Hematopoietic multipotent progenitor cell treated with erythropoietin and hydrocortisone succinate and interleukin-3 and kit ligand, for 6 days (in vitro differentiated cells): Measurements from ENCODE around the gene SCAF11.
A peak's percentile ranks its signal among the peaks of the same experiment; 100 is the strongest.

Experiments used
- DNase-seq: peaks from one replicate; pipeline ENCODE4 v3.0.0-alpha.2; 2015

The SCAF11 gene

DNA sequence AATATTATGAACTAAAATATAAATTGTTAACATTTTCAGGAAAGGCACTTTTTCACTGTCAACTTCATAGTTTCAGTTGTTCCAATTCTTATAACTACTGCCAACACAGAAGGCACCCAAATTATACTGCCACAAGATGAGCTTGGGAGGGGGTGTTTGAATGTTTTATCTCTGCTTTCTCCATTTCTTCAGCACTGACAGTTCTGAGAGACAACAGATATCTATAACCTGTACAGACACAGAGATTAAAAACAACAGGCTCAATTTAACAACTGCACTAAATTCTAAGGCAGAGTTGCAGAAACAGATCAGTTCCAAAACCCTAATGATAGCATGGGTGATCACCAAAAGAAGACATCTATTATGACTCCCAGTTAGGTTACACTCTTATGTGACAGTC is 12.8 kb downstream of the SCAF11 start:
- peak; percentile 54 for DNase-seq

DNA sequence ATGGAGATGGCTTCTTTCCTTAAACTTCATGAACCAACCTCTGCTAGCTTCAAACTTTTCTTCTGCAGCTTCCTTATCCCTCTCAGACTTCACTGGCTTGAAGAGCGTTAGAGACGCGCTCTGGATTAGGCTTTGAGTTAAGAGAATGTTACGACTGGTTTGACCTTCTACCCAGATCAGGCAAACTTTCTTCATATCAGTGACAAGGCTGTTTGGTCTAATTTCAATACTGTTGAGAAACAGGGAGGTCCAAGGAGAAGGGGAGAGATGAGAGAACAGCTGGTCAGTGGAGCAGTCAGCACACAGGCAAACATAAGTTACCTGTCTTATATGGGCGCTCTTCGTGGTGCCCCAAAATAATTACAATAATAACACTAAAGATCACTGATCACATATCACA is 14.9 kb downstream of the SCAF11 start:
- no peak for DNase-seq

DNA sequence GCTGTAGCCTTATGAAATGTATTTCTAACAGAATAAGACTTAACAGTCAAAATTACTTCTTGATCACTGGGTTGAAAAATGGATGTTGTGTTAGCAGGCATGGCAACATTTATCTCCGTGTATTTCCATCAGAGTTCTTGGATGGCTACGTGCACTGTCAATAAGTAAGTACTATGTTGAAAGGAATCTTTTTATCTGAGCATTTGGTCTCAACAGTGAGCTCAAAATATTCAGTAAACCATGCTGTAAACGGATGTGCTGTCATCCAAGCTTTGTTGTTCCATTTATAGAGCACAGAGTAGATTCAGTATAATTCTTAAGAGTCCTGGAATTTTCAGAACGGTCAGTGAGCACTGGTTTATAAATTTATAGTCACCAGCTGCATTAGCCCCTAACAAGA is 15.5 kb downstream of the SCAF11 start:
- no peak for DNase-seq

DNA sequence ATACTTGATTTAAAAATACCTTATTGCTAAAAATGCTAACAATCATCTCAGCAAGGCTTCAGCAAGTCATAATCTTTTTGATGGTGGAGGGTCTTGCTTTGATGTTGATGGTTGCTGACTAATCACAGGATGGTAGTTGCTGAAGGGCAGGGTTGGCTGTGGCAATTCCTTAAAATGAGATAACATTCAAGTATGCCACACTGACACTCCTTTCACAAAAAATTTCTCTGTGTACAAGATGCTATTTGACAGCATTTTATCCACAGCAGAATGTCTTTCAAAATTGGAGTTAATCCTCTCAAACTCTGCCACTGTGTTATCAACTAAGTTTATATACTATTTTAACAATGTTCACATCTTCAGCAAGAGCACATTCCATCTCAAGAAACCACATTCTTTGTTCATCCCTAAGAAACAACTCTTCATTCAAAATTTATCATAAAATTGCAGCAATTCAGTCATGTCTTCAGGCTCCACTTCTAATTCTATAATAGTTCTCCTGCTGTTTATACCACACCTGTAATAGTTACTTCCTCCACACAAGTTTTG is 16.1 kb downstream of the SCAF11 start:
- peak; percentile 41 for DNase-seq

DNA sequence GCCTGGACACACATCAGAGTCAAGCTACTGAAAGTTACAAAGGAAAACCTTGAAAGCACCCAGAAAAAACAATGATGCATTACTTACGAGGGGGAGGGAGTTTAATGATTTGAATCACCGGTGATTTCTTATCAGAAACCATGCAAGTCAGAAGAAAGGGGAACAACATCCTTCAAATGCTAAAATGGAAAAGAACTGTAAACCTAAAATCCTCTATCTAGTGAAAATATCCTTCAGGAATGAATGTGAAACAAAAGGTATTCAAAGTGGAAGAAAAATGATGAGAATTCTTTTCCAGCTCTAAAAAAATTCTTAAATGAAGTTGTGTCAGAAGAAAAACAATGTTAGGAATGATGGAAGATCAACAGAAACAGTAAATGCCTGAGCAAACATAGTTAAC is 16.8 kb downstream of the SCAF11 start:
- DNase-seq: peak; percentile 21

DNA sequence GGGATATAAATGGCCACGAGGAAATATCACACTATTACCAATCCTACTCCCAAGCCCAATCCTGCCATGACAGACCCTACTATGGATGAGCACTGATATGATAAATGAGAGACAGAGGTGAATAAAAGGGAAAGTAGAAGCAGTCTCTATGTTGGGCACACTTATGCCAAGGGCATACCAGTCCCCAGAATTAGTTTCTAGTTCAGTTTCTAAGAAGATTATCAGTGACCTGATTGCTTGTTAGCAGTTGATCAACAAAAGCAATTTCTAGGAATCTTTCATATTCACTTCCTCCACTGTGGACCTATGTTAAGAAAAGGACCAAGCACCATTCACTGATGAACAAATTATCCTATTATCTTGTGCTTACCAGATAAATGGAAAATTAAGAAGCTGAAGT is 20.0 kb downstream of the SCAF11 start:
- peak; percentile 32 for DNase-seq

DNA sequence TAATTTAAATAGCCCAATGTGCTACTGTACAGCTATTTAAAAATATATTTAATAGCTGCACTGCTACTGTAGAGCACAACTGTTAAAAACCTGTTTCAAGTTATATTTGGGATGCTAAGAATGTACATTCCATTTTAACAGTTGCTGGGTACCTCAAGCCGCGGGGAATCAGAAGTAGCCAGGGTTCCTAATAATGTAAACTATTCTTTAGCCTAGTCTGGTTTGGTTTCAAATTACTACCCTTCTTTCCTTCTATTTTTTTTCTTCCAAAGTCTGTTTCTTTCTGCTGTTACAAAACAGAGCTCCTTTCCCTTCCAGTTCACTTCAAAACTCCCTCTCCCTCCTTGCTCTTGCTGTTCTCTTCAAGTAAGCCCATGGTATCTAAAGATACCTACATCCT is 21.3 kb downstream of the SCAF11 start:
- DNase-seq: no peak

DNA sequence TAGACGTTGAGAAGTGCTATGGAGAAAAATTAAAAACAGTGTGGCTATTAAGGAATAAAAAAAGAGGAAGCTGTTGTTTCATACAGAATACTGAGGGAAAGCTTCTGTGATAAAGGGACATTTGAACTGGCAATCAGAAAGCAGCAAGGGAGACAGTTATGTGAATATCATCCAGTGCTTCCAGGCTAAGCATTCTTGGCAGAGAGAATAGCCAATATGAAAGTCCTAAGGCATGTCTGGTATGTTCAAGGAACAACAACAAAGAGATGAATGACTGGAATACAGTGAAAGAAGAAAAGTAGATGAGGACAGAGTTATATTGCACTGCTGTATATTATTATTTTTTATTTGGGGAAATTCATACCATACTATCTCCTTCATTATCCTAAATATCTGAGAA is 23.9 kb downstream of the SCAF11 start:
- peak; percentile 17 for DNase-seq

DNA sequence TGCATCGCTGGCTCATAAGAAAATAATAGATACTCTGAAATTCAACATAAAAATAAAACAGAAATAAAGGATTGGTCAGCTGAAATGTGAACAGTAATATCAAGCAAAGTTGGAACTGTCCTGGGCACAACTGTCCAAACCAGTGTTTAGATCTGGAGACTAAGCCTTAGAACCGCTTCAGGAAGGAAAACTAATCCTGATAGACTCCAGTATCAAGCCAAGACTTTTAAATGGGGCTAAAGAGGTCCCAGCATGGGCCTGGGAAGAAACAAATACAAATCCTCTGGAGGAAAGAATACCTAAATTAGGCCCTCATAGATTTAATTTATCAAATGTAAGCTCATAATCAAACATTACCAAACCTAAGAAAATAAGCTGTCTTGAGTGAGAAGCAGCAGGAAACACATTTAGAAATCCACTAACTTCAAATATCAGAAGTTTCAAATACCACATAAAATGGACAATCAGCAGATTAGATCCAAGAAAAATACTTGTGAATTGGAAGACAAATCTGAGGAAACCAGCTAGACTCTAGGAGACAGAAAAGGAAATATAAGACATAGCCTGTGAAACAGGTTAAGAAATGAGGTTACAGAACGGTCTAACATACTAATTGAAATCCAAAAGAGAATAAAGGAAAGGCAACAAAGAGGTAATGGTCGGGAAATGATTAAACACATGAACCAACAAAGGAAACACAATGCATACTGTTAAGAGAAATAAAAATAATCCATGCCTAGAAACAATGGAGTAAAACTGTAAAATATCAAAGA is 27.6 kb downstream of the SCAF11 start:
- no peak for DNase-seq

DNA sequence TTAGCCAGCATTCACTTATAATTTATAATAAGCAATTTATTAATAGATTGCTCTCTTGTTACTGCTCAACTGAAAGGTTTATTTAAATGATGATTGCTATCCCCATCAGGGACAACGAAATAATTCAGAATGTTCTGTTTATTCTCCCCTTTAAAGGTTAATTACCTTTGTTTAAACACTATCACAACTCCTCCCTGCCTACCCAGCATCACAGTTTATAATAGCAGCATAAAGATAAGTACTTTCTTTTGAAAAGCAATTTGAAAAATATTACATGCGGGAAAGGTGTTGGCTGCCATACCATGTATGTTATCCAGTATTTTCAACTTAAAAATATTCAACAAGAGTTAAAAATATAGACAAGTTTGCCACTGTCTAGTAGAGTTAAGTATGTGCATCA is 30.6 kb downstream of the SCAF11 start:
- DNase-seq: no peak

DNA sequence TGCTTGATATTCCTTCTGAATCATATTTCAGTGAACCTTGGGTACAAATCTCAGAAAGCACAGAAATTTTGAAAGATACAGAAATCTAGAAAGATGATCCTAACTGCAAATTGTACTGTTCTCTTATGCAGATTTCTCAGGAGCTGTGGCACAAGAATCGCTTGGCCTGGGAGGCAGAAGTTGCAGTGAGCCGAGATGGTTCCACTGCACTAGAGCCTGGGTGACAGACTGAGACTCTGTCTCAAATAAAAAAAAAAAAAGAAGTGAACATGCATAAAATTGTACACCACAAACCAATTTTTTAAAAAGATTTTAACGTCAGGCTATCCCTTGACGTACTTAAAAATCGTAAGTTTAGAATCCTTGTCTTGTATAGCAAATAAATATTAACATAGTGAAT is 31.3 kb downstream of the SCAF11 start:
- no peak for DNase-seq

DNA sequence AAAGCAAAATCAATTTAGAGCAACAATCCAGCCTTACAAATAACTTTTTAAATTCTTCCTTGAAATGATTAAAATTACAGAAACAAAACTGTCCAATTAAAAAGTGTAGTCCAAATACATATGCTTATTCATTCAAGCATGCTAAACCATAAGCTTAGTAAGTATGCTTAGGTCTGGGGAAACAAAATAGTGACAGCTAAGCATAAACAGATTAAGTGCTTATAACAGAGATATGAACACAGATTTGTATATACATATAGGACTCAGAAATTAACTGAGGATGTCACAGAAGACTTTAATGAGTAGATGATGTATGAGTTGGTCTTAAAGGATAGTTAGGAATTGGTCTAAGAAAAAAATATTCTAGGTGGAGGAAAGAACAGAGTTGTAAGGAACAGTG is 41.8 kb downstream of the SCAF11 start:
- DNase-seq: no peak

DNA sequence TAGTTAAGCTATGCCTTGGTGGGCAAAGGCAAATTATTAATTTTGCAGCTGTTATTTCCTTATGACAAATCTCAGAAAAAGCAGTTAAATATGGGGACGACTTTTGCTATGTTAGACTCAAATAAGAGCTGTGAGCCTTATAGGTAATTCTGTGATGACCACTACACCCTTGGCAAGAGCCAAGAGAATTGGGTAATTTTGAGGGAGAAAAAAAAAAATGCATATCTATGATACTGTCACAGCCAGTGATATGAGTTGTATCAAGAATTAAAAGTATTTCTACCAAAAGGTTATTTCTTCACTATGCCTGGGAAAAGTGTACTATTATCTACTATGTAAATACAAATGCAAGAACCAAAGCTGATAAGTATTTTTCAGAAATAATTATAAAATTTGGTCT is 43.9 kb downstream of the SCAF11 start:
- no peak for DNase-seq

DNA sequence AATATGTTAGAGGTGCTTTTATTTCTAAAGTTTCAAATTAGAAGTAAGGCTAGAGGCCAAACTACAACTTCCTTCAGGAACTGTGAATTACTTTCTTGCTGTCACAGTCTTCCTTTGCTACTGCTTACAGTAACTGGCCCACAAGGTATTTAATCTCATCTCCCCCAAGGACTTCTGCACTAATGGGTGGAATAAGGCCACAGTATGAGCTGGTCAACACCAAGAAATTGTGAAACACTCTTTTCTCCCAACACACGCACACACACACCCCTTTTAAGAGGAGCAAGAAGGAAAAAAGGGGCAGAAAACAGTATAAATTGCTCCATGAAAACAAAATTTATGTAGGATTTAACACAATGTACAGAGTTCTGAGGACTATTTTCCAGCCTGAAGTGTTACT is 45.6 kb downstream of the SCAF11 start:
- no peak for DNase-seq

DNA sequence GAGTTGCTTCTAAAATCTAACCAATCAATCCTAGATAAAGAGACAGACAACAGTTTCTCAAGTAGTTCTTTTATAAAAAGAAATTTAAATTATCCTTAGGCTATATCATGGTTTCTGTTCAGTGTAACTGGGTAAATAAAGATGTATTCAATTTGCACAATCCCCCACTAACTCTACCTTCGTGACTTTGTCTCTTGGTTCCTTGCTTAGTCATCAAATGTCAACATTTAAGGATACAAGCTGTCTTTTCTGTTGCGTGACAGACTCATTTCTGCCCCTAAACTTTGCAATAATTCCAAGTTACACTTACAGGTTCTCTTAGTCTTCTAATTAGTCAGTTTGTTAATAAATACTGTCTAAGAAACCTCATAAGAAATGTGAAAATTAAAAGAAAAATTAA is 50.6 kb downstream of the SCAF11 start:
- DNase-seq: no peak

DNA sequence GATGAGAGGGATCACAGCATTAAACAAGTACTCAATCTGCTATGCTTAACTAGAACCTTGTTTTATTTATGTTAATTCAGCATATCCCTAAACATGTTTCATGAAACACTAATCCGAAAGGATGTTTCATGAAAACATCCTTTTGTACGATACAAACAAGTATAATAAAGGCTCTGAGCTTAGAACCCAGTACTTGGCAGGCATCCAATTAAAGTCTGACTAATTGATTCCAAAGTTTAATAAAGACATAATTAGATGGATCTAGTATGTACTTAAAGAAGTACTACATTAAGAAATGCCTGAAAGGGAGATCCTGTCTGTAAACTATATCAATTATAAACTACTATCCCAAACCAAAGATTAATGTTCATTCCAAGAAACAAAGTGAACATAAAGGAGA is 51.8 kb downstream of the SCAF11 start:
- peak; percentile 19 for DNase-seq

DNA sequence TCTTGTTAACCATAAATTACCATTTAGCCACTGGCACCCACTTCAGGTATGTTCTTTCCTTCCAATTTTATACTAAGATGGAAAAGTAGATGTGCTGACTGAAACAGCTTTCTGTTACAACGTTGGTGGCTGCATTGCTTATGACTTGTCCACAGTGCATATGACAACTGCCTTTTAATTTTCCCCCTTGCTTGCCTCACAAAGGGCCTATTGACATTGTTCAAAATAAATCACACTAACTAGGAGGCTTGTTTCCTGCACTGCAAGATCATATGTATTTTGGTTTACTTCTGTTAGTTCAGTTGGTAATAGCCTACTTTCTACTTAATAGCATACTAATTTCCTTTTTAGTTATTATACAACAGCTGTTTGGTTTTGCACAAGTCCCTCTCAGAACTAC is 55.4 kb downstream of the SCAF11 start:
- no peak for DNase-seq

DNA sequence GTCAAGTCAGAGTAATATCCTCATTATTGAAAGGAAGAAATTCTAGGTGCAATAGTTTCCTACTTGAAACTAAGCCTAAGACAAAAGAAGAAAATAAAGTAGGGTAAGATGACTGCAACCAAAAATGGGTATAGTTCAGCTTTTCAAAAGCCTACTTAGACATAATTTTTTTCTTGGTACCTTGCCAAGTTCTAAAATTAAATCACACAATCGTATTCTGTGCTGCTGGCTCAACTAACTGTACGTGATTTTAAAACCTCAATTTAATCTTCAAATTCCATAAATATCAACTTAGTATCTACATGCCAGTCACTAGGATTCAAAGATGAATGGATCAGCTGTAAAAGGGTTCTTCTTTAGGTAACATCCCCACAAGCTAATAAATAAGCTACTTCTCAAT is 56.9 kb downstream of the SCAF11 start:
- no peak for DNase-seq

DNA sequence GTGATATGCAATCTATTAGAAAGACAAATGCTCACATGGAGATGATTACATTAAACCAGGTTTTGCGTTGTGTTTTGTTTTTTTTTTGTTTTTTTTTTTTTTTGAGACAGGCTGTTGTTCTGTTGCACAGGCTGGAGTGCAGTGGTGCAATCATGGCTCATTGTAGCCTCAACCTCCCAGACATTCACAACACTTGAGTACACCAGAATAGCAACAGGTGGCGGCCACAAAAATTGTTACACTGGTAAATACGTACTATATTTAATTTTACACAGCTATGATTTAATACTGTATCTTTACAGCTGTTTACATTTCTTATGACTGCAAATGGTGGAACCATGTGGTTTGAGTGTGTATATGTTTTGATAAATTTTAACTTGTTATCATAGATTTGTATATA is 60.0 kb downstream of the SCAF11 start:
- no peak for DNase-seq

DNA sequence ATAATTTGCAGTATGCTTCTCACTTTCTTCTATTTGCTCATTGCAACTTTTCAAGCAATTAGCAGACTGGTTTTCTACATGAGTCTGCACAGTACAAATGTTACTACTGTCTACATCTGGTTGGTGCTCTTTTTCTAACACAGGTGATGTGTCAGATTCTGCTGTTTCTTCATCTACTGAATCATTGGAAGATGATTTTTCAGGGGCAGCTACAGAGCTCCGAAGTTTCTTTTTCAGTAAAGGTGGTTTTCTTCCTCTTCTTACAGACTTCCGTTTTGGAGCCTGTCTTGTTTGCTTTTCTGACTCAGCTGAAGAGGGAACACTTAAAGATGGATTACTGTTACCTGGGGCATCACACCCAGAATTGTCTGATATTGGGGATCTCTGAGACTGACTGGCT is 62.1 kb downstream of the SCAF11 start:
- DNase-seq: no peak

DNA sequence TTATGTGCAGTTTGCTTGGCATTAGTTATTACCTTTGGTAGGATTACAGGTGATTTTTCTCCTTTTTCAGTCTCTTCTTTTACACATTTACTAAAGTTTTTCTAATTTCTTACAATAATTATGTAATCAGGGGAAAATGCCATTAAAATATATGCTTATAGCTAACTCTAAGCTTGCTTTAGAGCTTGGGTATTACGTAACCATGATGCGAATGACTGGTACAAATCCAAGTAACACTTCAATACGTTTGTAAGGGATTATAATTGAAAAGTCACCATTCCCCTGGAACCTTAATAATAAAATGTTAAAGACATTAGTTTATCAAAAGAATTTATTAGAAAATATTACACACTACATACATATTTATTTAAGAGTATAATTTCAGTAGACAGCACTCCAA is 71.6 kb downstream of the SCAF11 start:
- no peak for DNase-seq

DNA sequence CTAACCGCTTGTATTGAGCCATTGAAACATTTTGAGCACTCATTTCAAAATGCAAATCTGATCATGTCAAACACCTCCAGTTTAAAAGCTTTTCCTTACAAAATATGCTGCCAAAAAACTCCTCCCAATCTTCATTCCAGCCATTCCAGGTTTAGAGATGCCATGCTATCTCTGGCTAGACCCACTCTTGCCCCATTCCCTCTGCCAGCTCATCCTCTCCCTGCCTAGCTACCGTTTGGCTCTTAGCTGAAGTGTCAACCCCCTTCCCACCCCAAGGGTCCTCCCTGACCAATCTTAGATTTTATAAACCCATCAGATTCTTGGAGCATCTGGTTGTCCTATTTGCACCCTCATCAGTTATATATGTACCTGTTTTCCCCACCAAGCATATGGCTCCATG is 75.0 kb downstream of the SCAF11 start:
- DNase-seq: no peak

DNA sequence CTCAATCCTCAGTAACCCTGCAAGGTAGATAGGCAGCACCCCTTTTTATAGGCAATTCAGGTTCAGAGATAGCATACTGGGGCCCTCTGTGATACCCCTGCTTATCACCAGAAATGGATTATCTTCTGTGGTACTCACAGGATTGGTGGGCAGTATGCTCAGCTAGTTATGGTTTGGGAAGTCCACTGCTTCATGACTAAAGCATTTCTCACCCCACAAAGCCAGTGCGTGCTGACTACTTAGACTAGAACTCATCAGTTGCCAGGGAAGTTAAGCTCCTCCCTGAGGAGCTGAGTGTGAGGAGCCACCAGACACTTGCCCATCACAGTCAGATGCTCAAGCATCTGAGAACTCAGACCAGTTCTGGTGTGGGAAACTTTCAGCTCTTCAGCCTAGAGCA is 76.3 kb downstream of the SCAF11 start:
- DNase-seq: peak; percentile 28

DNA sequence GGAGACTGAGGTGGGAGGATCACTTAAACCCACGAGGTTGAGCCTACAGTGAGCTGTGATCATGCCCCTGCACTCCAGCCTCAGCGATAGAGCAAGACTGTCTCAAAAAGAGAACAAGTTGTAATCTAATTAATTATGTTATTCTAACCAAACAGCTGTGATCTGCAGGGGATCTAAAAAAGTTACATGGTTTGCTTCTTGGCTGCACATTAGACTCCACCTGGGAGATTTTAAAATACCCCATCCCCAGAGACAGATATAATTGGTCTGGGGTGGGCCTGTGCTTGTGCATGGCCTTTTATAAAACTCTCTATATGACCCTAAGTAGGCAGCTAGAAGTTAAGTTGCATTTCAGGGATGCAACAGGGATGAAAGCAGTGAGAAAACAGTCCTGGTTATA is 76.7 kb downstream of the SCAF11 start:
- no peak for DNase-seq

DNA sequence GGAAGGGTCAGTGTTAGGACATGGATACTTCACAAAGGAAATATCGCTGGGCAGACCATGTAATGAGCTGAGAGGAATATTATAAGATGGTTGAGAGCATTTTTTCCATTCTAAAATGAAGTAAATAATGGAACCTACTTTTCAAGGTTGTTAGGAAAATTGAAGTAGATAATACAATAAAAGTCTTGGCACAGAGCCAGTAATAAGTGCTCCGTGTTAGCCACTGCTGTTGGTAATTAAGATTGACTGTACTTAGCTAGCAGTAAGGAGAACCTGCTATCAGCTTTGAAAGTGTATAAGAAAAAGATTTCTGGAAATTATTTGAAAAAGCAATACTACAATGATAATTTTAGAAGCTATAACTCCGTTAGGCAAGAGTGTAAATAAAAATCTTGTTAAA is 77.6 kb downstream of the SCAF11 start:
- DNase-seq: peak; percentile 39
